Neural cell (in vitro differentiated cells): ENCODE results near the gene PRKCA. TPM values are rescaled to one million over a fixed set of nuclear protein-coding genes. Genes with fewer than 3 reads are reported as not detected.

Experiments used
- H2AFZ ChIP-seq: fragments of 200-600, 300-800 bp; sonication (generic), shearing (Covaris generic); 2 replicates; pipeline ENCODE4 v1.6.0; 2014; ENCODE audit warnings: low read depth, mild to moderate bottlenecking, antibody characterized with exemption, low read length, moderate library complexity
- H3F3A ChIP-seq: fragments of 200-600 bp; shearing (Covaris generic); 2 replicates; pipeline ENCODE4 v1.6.1; 2016; ENCODE audit warnings: mild to moderate bottlenecking, moderate library complexity, mixed read lengths, antibody characterized with exemption, low read length; ENCODE audit not compliant: insufficient read depth, poor library complexity, severe bottlenecking
- H3K27ac ChIP-seq: fragments of 200-600, 300-800 bp; sonication (generic), shearing (Covaris generic); 2 replicates; pipeline ENCODE4 v1.5.1; 2014; ENCODE audit warnings: mild to moderate bottlenecking, low read length, moderate library complexity
- H3K27me3 ChIP-seq: fragments of 300-800, 200-600 bp; sonication (generic), shearing (Covaris generic); 2 replicates; pipeline ENCODE4 v1.6.0; 2014; ENCODE audit warnings: mild to moderate bottlenecking, low read depth, low read length, moderate library complexity; ENCODE audit not compliant: insufficient read depth
- H3K36me3 ChIP-seq: fragments of 300-800, 200-600 bp; sonication (generic), shearing (Covaris generic); 2 replicates; pipeline ENCODE4 v1.5.1; 2014; ENCODE audit warnings: mild to moderate bottlenecking, antibody characterized with exemption, low read length, moderate library complexity; ENCODE audit not compliant: insufficient read depth
- H3K4me2 ChIP-seq: fragments of 300-800, 200-600 bp; sonication (generic), shearing (Covaris generic); 2 replicates; pipeline ENCODE4 v1.6.0; 2014; ENCODE audit warnings: mild to moderate bottlenecking, low read length
- H3K4me3 ChIP-seq: fragments of 300-800, 200-600 bp; sonication (generic), shearing (Covaris generic); 2 replicates; pipeline ENCODE4 v1.5.1; 2014; ENCODE audit warnings: mild to moderate bottlenecking, low read length, moderate library complexity
- H3K79me2 ChIP-seq: fragments of 200-600 bp; shearing (Covaris generic); replicated peaks from 2 replicates; pipeline ENCODE4 v1.6.0; 2014; ENCODE audit warnings: mild to moderate bottlenecking, low read length, moderate library complexity; ENCODE audit not compliant: insufficient read depth
- H3K9ac ChIP-seq: fragments of 300-800, 200-600 bp; sonication (generic), shearing (Covaris generic); 2 replicates; pipeline ENCODE4 v1.6.1; 2016; ENCODE audit warnings: mild to moderate bottlenecking, low read length, mixed read lengths
- H3K9me2 ChIP-seq: fragments of 200-600 bp; shearing (Covaris generic); 2 replicates; pipeline ENCODE4 v1.6.1; 2016; ENCODE audit warnings: mild to moderate bottlenecking, low read length, mixed read lengths; ENCODE audit not compliant: insufficient read depth
- H3K9me3 ChIP-seq: fragments of 200-600, 300-800 bp; sonication (generic), shearing (Covaris generic); 2 replicates; pipeline ENCODE4 v1.6.1; 2016; ENCODE audit warnings: mild to moderate bottlenecking, mixed run types, low read length, moderate library complexity, mixed read lengths
- H4K20me1 ChIP-seq: fragments of 200-600 bp; shearing (Covaris generic); 2 replicates; pipeline ENCODE4 v1.6.1; 2016; ENCODE audit warnings: mild to moderate bottlenecking, mixed run types; ENCODE audit not compliant: insufficient read depth
- EP300 ChIP-seq: fragments of 450-650 bp; conservative IDR thresholded peaks from 2 replicates; pipeline ENCODE4 v1.6.1; 2014; ENCODE audit warnings: antibody characterized with exemption, mild to moderate bottlenecking, moderate library complexity; ENCODE audit not compliant: poor library complexity, severe bottlenecking
- EZH2 ChIP-seq: fragments of 200-600, 300-800 bp; shearing (Covaris generic), sonication (generic); IDR thresholded peaks from 2 replicates; pipeline ENCODE4 v1.6.1; 2014; ENCODE audit warnings: antibody characterized with exemption, low read length, borderline replicate concordance, mild to moderate bottlenecking; ENCODE audit not compliant: insufficient read depth, poor library complexity, severe bottlenecking
- MXI1 ChIP-seq: fragments of 450-650 bp; conservative IDR thresholded peaks from 2 replicates; pipeline ENCODE4 v1.6.1; 2014; ENCODE audit warnings: antibody characterized with exemption, mild to moderate bottlenecking; ENCODE audit not compliant: poor library complexity, severe bottlenecking
- POLR2AphosphoS5 ChIP-seq: IDR thresholded peaks from 2 replicates; pipeline ENCODE4 v1.6.1; 2012
- RAD21 ChIP-seq: fragments of 450-650 bp; conservative IDR thresholded peaks from 2 replicates; pipeline ENCODE4 v1.6.1; 2014; ENCODE audit warnings: antibody characterized with exemption, mild to moderate bottlenecking, moderate library complexity
- REST ChIP-seq: IDR thresholded peaks from 2 replicates; pipeline ENCODE4 v1.6.1; 2012; ENCODE audit warnings: borderline replicate concordance
- SMC3 ChIP-seq: fragments of 450-650 bp; conservative IDR thresholded peaks from 2 replicates; pipeline ENCODE4 v1.6.1; 2014; ENCODE audit warnings: antibody characterized with exemption, mild to moderate bottlenecking, moderate library complexity; ENCODE audit not compliant: poor library complexity
- TAF1 ChIP-seq: IDR thresholded peaks from 2 replicates; pipeline ENCODE4 v1.6.1; 2012; ENCODE audit warnings: low read depth
- polyA plus RNA-seq: library from polyadenylated mRNA; depleted of rRNA; stranded (reverse); fragments of >200 nt; gene quantifications from 2 replicates; pipeline ENCODE4 v1.2.3, GENCODE V29; 2014
- TF ChIP-seq, protein P1 (sequence below): fragments of 450-650 bp; IDR thresholded peaks from 2 replicates; pipeline ENCODE4 v1.5.1; 2014; ENCODE audit warnings: antibody characterized with exemption, mild to moderate bottlenecking, moderate library complexity; ENCODE audit not compliant: poor library complexity, severe bottlenecking

PRKCA gene
- polyA plus RNA-seq, 1 donor from 2014 or later, result 5.9 TPM

GRCh38 chr17:66313995-66314659 is 11.7 kb downstream of the PRKCA start:
- H4K20me1 ChIP-seq, result no peaks in the 10 kb centered on the region
- no peak for TF ChIP-seq TAF1
- no peak for TF ChIP-seq REST
- no peak for TF ChIP-seq EZH2
- no peak for TF ChIP-seq EP300
- TF ChIP-seq SMC3, result no peak
- TF ChIP-seq MXI1, result no peak
- TF ChIP-seq RAD21, result no peak
- TF ChIP-seq, protein P1, sequence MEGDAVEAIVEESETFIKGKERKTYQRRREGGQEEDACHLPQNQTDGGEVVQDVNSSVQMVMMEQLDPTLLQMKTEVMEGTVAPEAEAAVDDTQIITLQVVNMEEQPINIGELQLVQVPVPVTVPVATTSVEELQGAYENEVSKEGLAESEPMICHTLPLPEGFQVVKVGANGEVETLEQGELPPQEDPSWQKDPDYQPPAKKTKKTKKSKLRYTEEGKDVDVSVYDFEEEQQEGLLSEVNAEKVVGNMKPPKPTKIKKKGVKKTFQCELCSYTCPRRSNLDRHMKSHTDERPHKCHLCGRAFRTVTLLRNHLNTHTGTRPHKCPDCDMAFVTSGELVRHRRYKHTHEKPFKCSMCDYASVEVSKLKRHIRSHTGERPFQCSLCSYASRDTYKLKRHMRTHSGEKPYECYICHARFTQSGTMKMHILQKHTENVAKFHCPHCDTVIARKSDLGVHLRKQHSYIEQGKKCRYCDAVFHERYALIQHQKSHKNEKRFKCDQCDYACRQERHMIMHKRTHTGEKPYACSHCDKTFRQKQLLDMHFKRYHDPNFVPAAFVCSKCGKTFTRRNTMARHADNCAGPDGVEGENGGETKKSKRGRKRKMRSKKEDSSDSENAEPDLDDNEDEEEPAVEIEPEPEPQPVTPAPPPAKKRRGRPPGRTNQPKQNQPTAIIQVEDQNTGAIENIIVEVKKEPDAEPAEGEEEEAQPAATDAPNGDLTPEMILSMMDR, result no peak
- TF ChIP-seq POLR2AphosphoS5, result no peak
- no peaks in the 10 kb centered on the region for H3K36me3 ChIP-seq
- H2AFZ ChIP-seq, result no peak overlapping the region
- no peaks in the 10 kb centered on the region for H3K27me3 ChIP-seq
- H3K27ac ChIP-seq, result no peak overlapping the region
- no peaks in the 10 kb centered on the region for H3K79me2 ChIP-seq
- H3K9ac ChIP-seq, result no peak overlapping the region
- H3K4me3 ChIP-seq, result no peak overlapping the region
- H3K9me2 ChIP-seq, result no peaks in the 10 kb centered on the region
- H3F3A ChIP-seq, result no peaks in the 10 kb centered on the region
- H3K4me2 ChIP-seq, result no peak overlapping the region
- H3K9me3 ChIP-seq, result no peaks in the 10 kb centered on the region

- Histone ChIP-seq H3K9me3 (no peaks in the 10 kb centered on the region), H3K27ac (no peak overlapping the region), H2AFZ (no peak overlapping the region), H3K4me2 (no peak overlapping the region), H3K9ac (no peak overlapping the region), H3K4me3 (no peak overlapping the region), H4K20me1 (no peaks in the 10 kb centered on the region), H3K36me3 (no peaks in the 10 kb centered on the region), H3K9me2 (no peaks in the 10 kb centered on the region), H3K79me2 (no peaks in the 10 kb centered on the region), H3K27me3 (no peaks in the 10 kb centered on the region), H3F3A (no peaks in the 10 kb centered on the region)
- TF ChIP-seq TAF1, result no peak
- TF ChIP-seq REST, result no peak
- TF ChIP-seq, protein P1, result no peak
- no peak for TF ChIP-seq MXI1
- no peak for TF ChIP-seq EP300
- no peak for TF ChIP-seq POLR2AphosphoS5
- TF ChIP-seq RAD21, result no peak
- TF ChIP-seq SMC3, result no peak
- TF ChIP-seq EZH2, result no peak
Measured at GRCh38 chr17:66317629-66318028, 15.2 kb downstream of the PRKCA start.
